Sciatic nerve (tissue), 2 donors: Measurements from ENCODE around the gene DIP2B. TPM values are rescaled to one million over a fixed set of nuclear protein-coding genes. Genes with fewer than 3 reads are reported as not detected.
"Not testable (repeated sequence)": the region's sequence is repeated elsewhere in the genome, so short reads cannot be mapped to it uniquely, and the experiment has no call there.

Experiments used
- ATAC-seq: fragments of 200-7000 bp; cut with Tn5 transposase; one replicate; pipeline ENCODE4 v1.9.1; 2020; ENCODE audit warnings: mild to moderate bottlenecking, moderate library complexity
- DNase-seq: peaks from one replicate; pipeline ENCODE4 v3.0.0-alpha.2; 2020; ENCODE audit warnings: low spot score
- intact Hi-C: fragments of 100-400 bp; cut with DNase I; formaldehyde crosslinking; loops from one replicate; pipeline ENCODE4 v1.14.2; 2022
- total RNA-seq: library from RNA; stranded (reverse); fragmentation: NEBNext Ultra II Directional; extraction: Animal tissue kit (Norgen Biotek cat#: 25700); gene quantifications from one replicate; pipeline ENCODE4 v1.2.1, GENCODE V29; 2021
- donor health status: DM: no; HTN: no; CAD: no.
- donor health status: DM: no; HTN: no; CAD: no.

The DIP2B gene
- total RNA-seq, 1 donor from 2014 or later = 47.4 TPM

- no peak for ATAC-seq
- intact Hi-C loops = no loop called here
Measured at GRCh38 chr12:50545786-50546185, 41.0 kb downstream of the DIP2B start.

DNA sequence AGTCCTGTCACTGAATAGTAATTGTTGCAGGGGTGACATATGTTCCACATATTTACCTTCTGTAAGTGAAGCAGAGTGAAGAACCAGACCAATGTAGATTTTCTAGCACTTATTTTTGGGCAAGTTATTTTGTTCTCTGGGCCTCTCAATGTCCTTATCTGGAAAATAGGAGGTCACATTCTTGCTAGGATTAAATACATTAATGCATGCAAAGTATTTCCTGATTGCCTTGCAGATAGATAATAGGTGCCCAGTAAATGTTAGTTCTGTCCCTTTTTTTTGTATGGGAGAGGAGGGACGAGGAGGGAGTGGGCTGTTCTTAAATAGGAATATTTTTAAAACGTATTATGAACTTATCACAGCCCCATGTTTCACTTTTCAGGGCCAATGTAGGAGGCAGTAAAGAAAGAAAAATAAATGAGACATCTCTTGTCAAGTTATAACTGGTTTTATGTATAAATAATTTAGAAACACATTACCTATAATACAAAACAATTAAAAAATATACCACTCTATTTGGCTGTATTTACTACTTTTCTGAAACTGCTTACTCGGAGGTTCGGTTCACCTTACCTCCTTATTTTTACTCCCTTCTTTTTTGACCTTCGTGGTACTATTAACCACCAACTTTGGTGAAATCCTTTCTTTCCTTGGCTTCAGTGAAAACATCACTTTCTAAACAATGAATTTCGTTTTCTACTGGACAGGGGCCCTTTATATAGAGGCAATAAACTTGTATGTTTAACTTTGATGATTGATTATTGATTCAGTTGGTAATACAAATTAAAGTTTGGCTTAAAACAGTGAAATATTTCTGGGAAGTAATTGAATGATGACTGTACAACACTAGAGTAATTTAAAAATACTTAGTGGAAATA is 41.9 kb downstream of the DIP2B start:
- no peak for DNase-seq
- no peak for ATAC-seq
- intact Hi-C loops = no loop called here

More at GRCh38 chr12:50545786-50546185, 41.0 kb downstream of the DIP2B start:
- no peak for DNase-seq

- ATAC-seq = no peak
Measured at GRCh38 chr12:50547742-50548141, 43.0 kb downstream of the DIP2B start.

GRCh38 chr12:50549885-50550284 is 45.1 kb downstream of the DIP2B start:
- DNase-seq (no peak), ATAC-seq (no peak)
- intact Hi-C loops = no loop called here

More at GRCh38 chr12:50547742-50548141, 43.0 kb downstream of the DIP2B start:
- intact Hi-C loops = no loop called here
- no peak for DNase-seq

- intact Hi-C loops = no loop called here
- no peak for DNase-seq
- ATAC-seq = peak; percentile 66
Measured at GRCh38 chr12:50550530-50551223, 45.9 kb downstream of the DIP2B start.

DNA sequence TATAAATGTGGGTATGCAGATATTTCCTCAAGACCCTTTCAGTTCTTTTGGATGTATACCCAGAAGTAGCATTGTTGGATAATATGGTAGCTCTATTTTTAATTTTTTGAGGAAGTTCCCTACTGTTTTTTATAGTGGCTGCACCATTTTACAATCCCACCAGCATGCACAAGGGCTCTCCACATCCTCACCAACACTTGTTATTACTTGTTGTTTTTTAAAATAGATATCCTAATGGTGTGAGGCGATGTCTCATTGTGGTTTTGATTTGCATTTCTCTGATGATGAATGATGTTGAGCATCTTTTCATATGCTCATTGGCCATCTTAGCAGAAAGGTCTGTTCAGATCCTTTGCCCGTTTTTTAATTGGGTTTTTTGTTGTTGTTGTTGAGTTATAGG is 47.1 kb downstream of the DIP2B start:
- ATAC-seq = no peak
- intact Hi-C loops = no loop called here
- no peak for DNase-seq

DNA sequence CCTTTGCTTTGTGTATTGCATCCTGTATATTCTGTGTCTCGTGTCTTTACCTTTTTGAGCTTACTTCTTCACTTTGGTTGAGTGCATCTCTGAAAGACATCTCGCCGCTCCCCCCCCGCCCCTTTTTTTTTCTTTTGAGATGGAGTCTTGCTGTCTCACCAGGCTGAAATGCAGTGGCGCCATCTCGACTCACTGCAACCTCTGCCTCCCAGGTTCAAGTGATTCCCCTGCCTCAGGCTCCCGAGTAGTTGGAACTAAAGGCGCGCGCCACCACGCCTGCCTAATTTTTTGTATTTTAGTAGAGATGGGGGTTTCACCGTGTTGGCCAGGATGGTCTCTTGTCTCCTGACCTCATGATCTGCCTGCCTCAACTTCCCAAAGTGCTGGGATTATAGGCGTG is 49.9 kb downstream of the DIP2B start:
- DNase-seq = no peak
- intact Hi-C loops = no loop called here
- ATAC-seq = no peak

DNA sequence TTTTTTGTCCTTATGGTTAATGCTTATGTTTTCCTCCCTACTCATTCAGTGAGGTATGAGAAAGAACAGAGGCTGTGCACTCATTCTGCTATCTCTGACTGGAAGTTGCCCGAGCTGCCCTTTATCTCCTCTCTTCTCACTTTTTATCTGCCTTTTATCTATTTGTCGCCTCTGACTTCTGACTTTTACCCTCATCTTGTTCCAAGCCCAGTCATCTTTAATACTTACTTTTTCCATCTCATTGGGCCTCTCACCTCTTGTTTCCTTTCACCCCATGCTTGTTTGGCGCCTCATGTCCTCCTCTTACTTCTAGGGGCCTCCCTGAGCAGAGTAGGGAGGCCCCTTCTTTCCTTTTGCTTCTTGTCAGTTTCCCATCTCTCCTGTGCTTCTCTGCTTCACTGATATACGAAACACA is 50.7 kb downstream of the DIP2B start:
- intact Hi-C loops = no loop called here
- DNase-seq = no peak

DNA sequence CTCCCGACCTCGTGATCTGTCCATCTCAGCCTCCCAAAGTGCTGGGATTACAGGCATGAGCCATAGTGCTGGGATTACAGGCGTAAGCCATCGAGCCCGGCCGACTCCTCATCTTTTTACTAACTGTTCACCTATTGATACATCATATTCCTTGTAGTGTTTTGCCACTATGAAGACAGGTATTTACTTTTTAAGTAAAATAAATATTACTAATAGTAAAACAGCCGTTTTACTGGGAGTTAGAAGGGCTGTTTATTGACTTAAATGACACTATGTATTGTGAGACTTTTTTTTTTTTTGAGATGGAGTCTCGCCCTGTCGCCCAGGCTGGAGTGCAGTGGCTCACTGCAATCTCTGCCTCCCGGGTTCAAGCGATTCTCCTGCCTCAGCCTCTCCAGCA is 51.5 kb downstream of the DIP2B start:
- no peak for DNase-seq
- ATAC-seq = no peak
- intact Hi-C loops = no loop called here

More for the DNA sequence above, 50.7 kb downstream of the DIP2B start:
- no peak for ATAC-seq

GRCh38 chr12:50556796-50557195 is 52.0 kb downstream of the DIP2B start:
- intact Hi-C loops, ATAC-seq, DNase-seq: not testable (repeated sequence)

- DNase-seq (no peak), ATAC-seq (no peak)
- intact Hi-C loops = no loop called here
Measured at GRCh38 chr12:50557421-50557820, 52.6 kb downstream of the DIP2B start.

- intact Hi-C loops = no loop called here
- ATAC-seq (no peak), DNase-seq (no peak)
Measured at GRCh38 chr12:50558970-50559369, 54.2 kb downstream of the DIP2B start.

DNA sequence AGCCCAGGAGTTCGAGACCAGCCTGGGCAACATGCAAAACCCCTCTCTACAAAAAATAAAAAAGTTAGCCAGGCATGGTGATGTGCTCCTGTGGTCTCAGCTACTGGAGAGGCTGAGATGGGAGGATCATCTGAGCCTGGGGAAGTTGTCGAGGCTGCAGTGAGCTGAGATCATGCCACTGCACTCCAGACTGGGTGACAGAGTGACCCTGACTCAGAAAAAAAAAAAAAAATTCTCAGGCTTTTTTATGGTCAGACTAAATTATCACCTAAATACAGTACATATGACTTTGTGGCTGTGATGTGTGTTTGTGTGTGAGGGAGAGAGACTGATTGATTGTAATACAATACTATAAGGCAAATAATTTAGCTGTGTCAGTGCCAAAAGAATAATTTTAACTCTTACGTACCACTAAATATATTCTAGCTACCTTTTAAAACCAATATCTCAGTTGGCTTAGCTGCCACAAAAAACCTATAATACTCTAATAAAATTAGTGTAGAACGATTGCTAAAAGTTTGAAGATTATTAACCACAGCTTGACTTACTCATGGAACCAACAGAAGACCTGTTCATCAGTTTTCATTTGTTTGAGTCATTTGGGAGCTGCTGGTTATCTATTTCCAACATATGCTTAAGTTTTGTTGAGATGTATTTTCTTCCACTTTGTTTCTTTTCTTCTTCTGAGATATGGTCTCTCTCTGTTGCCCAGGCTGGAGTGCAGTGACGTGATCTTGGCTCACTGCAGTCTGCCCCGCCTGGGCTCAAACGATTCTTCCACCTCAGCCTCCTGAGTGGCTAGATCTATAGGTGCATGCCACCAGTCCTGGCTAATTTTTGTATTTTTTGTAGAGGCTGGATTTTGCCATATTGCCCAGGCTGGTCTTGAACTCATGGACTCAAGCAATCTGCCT is 58.0 kb downstream of the DIP2B start:
- no peak for DNase-seq
- no peak for ATAC-seq
- intact Hi-C loops = no loop called here

DNA sequence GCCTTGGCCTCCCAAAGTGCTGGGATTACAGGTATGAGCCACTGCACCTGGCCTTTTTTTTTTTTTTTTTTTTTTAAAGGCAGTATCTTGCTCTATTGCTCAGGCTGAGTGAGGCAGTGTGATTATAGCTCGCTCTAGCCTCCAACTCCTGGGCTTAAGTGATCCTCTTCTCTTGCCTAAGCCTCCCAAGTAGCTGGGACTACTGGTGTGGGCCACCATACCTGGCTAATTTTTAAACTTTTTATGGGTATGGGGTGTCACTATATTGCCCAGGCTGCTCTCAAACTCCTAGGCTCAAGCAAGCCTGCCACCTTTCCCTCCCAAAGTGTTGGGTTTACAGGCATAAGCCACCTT is 58.6 kb downstream of the DIP2B start:
- DNase-seq = no peak
- no peak for ATAC-seq
- intact Hi-C loops = no loop called here

DNA sequence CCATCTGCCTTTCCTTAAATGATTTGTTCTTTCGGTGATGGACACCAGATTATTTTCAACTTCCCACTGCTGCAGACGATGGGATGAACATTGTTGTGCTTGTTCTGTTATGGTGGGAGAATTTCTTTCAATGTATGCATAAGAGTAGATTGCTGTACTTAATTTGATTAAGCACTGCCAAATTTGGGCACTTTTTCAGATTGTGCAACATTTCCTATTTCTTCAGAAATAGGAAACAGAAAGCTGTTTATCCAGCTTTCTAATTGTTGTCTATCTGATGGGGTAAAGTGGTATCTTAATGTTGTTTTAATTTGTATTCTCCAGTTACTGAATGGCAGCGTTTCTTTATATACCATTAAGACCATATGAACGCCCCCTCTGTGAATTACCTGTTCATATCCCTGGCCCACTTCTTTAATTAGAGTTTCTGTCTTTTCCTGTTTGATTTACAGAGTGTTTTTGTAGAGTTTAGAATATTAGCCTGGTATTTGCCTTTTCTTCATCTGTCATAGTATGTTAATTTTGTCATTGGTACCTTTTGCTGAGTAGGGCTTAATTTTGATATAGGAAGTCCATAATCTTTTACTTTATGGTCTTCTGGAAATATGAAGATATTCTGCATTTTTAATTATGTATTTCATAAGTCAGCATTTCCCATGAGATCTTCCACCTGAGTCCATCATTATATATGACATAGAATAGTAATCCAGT is 59.6 kb downstream of the DIP2B start:
- ATAC-seq (no peak), DNase-seq (no peak)
- intact Hi-C loops = no loop called here

DNA sequence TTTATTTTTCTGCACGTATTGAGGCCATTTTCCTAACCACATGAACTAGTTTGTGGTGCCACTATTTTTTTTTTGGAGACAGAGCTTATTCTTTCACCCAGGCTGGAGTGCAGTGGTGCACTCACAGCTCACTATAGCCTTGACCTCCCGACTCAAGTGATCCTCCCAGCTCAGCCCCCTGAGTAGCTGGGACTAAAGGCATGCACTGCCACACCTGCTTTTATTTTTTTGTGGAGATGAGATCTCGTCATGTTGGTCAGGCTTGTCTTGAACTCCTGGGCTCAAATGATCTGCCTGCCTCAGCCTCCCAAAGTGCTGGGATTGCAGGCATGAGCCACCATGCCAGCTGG is 60.1 kb downstream of the DIP2B start:
- no peak for DNase-seq
- intact Hi-C loops = no loop called here
- no peak for ATAC-seq

- DNase-seq (no peak), ATAC-seq (no peak)
- intact Hi-C loops = no loop called here
Measured at GRCh38 chr12:50566066-50566465, 61.3 kb downstream of the DIP2B start.

DNA sequence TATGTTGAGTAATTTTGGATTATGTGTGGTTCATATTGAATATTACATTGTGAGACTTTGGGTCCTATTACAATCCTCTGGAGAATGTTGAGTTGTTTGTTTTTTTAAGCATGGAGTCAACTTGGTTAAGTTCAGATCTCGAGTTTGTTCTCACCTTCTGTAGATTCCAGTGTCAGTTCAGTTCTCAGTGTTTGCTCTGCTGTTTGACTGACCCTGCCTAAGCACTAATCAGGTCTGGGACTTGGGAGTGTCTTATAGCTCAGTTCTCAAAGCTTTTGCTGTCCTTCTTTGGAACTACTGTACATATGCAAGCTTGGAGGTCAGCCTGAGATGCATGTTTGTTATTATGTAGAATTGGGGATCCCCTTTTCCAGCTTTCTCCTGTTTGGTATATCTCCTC is 63.1 kb downstream of the DIP2B start:
- intact Hi-C loops = no loop called here
- DNase-seq (no peak), ATAC-seq (peak; percentile 25)
